ENCODE results near the gene CSTF2T.

The CSTF2T gene

DNA sequence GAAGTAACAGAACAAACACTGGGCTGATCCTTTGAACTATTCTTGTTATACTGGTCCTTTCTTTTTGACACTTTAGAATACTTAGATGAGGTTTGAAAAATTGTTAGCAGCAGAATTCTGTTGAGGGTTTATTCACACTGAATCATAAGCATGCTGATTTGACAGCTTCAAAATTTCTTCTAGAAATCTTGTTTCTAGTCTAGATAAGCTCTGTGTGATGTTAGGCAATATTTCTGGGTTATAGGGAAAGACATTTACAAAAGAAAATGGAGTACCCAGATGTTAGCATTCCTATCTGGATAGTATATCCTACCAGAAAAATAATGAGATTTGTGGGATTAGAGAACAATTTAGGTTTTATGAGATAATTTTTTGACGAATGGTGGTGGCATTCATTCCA lies 12.1 kb downstream of the CSTF2T start:
- Histone ChIP-seq H3K9ac (ENCODE audit: low read length) (no peak overlapping the region), H3K9me2 (replicated peaks; ENCODE audit: insufficient read depth, low read length) (no peaks in the 10 kb centered on the region), H3K36me3 (ENCODE audit: low read length) (no peaks in the 10 kb centered on the region), H3K27ac (ENCODE audit: low read depth, low read length) (no peak overlapping the region), H4K20me1 (ENCODE audit: low read depth, low read length) (no peaks in the 10 kb centered on the region), H2AFZ (ENCODE audit: low read depth, low read length, severe bottlenecking) (no peak overlapping the region), H3K4me2 (ENCODE audit: low read depth, low read length, poor library complexity, severe bottlenecking) (no peak overlapping the region), H3F3A (ENCODE audit: insufficient read depth) (no peaks in the 10 kb centered on the region), H3K27me3 (ENCODE audit: low read length) (no peaks in the 10 kb centered on the region), H3K9me3 (ENCODE audit: insufficient read depth, low read length) (no peaks in the 10 kb centered on the region), H3K4me3 (ENCODE audit: insufficient read depth, low read length, poor library complexity, severe bottlenecking) (no peak overlapping the region), H3K79me2 (ENCODE audit: insufficient read depth, low read length) (no peaks in the 10 kb centered on the region)
- TF ChIP-seq, protein P1, sequence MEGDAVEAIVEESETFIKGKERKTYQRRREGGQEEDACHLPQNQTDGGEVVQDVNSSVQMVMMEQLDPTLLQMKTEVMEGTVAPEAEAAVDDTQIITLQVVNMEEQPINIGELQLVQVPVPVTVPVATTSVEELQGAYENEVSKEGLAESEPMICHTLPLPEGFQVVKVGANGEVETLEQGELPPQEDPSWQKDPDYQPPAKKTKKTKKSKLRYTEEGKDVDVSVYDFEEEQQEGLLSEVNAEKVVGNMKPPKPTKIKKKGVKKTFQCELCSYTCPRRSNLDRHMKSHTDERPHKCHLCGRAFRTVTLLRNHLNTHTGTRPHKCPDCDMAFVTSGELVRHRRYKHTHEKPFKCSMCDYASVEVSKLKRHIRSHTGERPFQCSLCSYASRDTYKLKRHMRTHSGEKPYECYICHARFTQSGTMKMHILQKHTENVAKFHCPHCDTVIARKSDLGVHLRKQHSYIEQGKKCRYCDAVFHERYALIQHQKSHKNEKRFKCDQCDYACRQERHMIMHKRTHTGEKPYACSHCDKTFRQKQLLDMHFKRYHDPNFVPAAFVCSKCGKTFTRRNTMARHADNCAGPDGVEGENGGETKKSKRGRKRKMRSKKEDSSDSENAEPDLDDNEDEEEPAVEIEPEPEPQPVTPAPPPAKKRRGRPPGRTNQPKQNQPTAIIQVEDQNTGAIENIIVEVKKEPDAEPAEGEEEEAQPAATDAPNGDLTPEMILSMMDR (IDR thresholded peaks at IDR 0.05; ENCODE audit: insufficient read depth, low read length, poor library complexity, severe bottlenecking) = no peak
- TF ChIP-seq EZH2phosphoT487 (conservative IDR thresholded peaks at IDR 0.05; ENCODE audit: low read length) = no peak

DNA sequence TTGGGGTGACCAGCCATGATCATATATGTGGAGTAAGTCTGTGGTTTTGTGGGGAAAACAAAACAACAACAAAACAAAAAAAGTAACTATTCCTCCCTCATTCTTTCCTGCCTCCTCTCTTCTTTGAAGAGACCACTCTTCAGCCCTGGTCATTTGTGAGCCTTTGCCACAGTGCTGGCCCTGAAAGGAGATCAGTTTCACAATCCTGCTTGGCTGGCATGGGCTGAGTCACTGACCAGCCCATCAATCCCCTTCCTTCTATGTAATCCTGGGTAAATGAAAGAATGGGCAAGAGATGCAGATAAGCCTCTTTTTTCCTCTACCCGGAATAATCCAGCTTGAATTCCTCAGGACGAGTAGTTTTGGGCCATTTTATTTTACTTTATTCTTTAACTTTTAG lies 13.6 kb downstream of the CSTF2T start:
- Histone ChIP-seq H3K9me2 (replicated peaks; ENCODE audit: insufficient read depth, low read length) (no peaks in the 10 kb centered on the region), H3K4me3 (ENCODE audit: insufficient read depth, low read length, poor library complexity, severe bottlenecking) (no peak overlapping the region)

DNA sequence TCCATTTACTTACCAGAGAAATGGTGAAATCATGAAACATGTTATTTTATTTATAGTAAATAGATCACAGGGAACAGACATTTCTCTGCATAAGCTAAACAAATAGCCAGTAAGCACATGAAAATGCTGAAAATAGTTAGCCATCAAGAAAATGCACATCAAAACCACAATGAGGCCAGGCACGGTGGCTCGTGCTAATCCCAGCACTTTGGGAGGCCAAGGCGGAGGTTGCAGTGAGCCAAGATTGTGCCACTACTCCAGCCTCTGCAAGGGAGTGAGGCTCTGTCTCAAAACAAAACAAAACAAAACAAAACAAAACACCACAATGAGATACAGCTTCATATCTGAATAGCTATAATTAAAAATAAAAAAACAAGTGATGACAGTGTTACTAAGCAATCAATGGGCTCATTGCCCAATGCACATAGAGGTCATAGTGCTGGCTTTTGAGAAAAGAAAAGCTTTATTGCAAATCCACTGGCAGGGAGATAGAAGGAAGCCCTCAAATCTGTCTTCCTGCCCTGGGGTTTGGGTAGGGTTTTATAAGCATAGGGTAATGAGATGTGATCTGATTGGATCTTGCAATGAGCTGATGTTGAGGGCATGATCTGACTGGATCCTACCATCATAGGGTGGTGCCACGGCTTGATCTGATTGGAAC lies 16.2 kb downstream of the CSTF2T start:
- H4K20me1 ChIP-seq (ENCODE audit: low read depth, low read length) = no peaks in the 10 kb centered on the region
- no peaks in the 10 kb centered on the region for H3F3A ChIP-seq (ENCODE audit: insufficient read depth)
- H3K9me2 ChIP-seq (replicated peaks; ENCODE audit: insufficient read depth, low read length) = no peaks in the 10 kb centered on the region
- H3K4me2 ChIP-seq (ENCODE audit: low read depth, low read length, poor library complexity, severe bottlenecking) = no peak overlapping the region
- H3K9ac ChIP-seq (ENCODE audit: low read length) = no peak overlapping the region
- no peaks in the 10 kb centered on the region for H3K9me3 ChIP-seq (ENCODE audit: insufficient read depth, low read length)
- no peaks in the 10 kb centered on the region for H3K27me3 ChIP-seq (ENCODE audit: low read length)
- no peak overlapping the region for H2AFZ ChIP-seq (ENCODE audit: low read depth, low read length, severe bottlenecking)
- no peak overlapping the region for H3K27ac ChIP-seq (ENCODE audit: low read depth, low read length)
- H3K36me3 ChIP-seq (ENCODE audit: low read length) = no peaks in the 10 kb centered on the region
- no peaks in the 10 kb centered on the region for H3K79me2 ChIP-seq (ENCODE audit: insufficient read depth, low read length)
- TF ChIP-seq, protein P1 (IDR thresholded peaks at IDR 0.05; ENCODE audit: insufficient read depth, low read length, poor library complexity, severe bottlenecking) = no peak
- no peak for TF ChIP-seq EZH2phosphoT487 (conservative IDR thresholded peaks at IDR 0.05; ENCODE audit: low read length)
- no peak overlapping the region for H3K4me3 ChIP-seq (ENCODE audit: insufficient read depth, low read length, poor library complexity, severe bottlenecking)

More for the DNA sequence above, 13.6 kb downstream of the CSTF2T start:
- TF ChIP-seq, protein P1 (IDR thresholded peaks at IDR 0.05; ENCODE audit: insufficient read depth, low read length, poor library complexity, severe bottlenecking) = no peak
- no peak for TF ChIP-seq EZH2phosphoT487 (conservative IDR thresholded peaks at IDR 0.05; ENCODE audit: low read length)
- no peak overlapping the region for H2AFZ ChIP-seq (ENCODE audit: low read depth, low read length, severe bottlenecking)
- H3K27ac ChIP-seq (ENCODE audit: low read depth, low read length) = no peak overlapping the region
- no peak overlapping the region for H3K9ac ChIP-seq (ENCODE audit: low read length)
- H4K20me1 ChIP-seq (ENCODE audit: low read depth, low read length) = no peaks in the 10 kb centered on the region
- H3K36me3 ChIP-seq (ENCODE audit: low read length) = no peaks in the 10 kb centered on the region
- H3F3A ChIP-seq (ENCODE audit: insufficient read depth) = no peaks in the 10 kb centered on the region
- no peaks in the 10 kb centered on the region for H3K9me3 ChIP-seq (ENCODE audit: insufficient read depth, low read length)
- no peaks in the 10 kb centered on the region for H3K79me2 ChIP-seq (ENCODE audit: insufficient read depth, low read length)
- no peak overlapping the region for H3K4me2 ChIP-seq (ENCODE audit: low read depth, low read length, poor library complexity, severe bottlenecking)
- H3K27me3 ChIP-seq (ENCODE audit: low read length) = no peaks in the 10 kb centered on the region
